ENCODE results near the gene ST3GAL4. TPM values are rescaled to one million over a fixed set of nuclear protein-coding genes. Genes with fewer than 3 reads are reported as not detected.

ST3GAL4 gene
- total and polyA plus RNA-seq, 2 experiments from 2014 or later, result 27.3 to 53.3 TPM

- DNase-seq, result no peak
- H3K9ac ChIP-seq, result no peak overlapping the region
- no peaks in the 10 kb centered on the region for H3K79me2 ChIP-seq (ENCODE audit: insufficient read depth)
- no peaks in the 10 kb centered on the region for H4K20me1 ChIP-seq (ENCODE audit: insufficient read depth)
- no peak overlapping the region for H2AFZ ChIP-seq
- no peaks in the 10 kb centered on the region for H3K27me3 ChIP-seq (replicated peaks; ENCODE audit: insufficient read depth)
- H3K36me3 ChIP-seq (ENCODE audit: low read depth), result no peaks in the 10 kb centered on the region
- no peaks in the 10 kb centered on the region for H3K9me2 ChIP-seq (ENCODE audit: insufficient read depth)
- H3K27ac ChIP-seq, result no peak overlapping the region
- no peaks in the 10 kb centered on the region for H3K4me1 ChIP-seq (ENCODE audit: insufficient read depth)
- in situ Hi-C loops (cut with MboI), result no loop called here
- TF ChIP-seq EZH2phosphoT487 (IDR thresholded peaks at IDR 0.05; ENCODE audit: insufficient read depth, low read depth), result no peak
- no peak for TF ChIP-seq EZH2 (IDR thresholded peaks at IDR 0.05; ENCODE audit: insufficient read depth, poor library complexity, severe bottlenecking)
- H3K4me3 ChIP-seq, result no peak overlapping the region
- no peak overlapping the region for H3K4me2 ChIP-seq (ENCODE audit: unreplicated experiment)
- H3K9me3 ChIP-seq (ENCODE audit: low read depth), result no peaks in the 10 kb centered on the region
- peaks cover 23% of the 10 kb centered on the region for H3F3A ChIP-seq (ENCODE audit: insufficient read depth)
- 78 to 85% methylated on average over 15 of the region's 15 CpGs for WGBS, 2 experiments (ENCODE audit: low coverage in 1 of 2, low lambda C conversion rate in 2 of 2, missing lambda C conversion rate in 2 of 2)
These were observed 95.8 kb downstream of the ST3GAL4 start for GRCh38 chr11:126451211-126451802.

GRCh38 chr11:126452241-126453101, 97.0 kb downstream of the ST3GAL4 start:
- Histone ChIP-seq H3K27me3 (replicated peaks; ENCODE audit: insufficient read depth) (no peaks in the 10 kb centered on the region), H3K4me2 (ENCODE audit: unreplicated experiment) (no peak overlapping the region), H3K79me2 (ENCODE audit: insufficient read depth) (no peaks in the 10 kb centered on the region), H3K9ac (no peak overlapping the region), H3K36me3 (ENCODE audit: low read depth) (no peaks in the 10 kb centered on the region), H4K20me1 (ENCODE audit: insufficient read depth) (no peaks in the 10 kb centered on the region), H3F3A (ENCODE audit: insufficient read depth) (peaks cover 23% of the 10 kb centered on the region), H3K4me1 (ENCODE audit: insufficient read depth) (no peaks in the 10 kb centered on the region), H3K4me3 (no peak overlapping the region), H2AFZ (no peak overlapping the region), H3K9me2 (ENCODE audit: insufficient read depth) (no peaks in the 10 kb centered on the region), H3K9me3 (ENCODE audit: low read depth) (no peaks in the 10 kb centered on the region), H3K27ac (no peak overlapping the region)
- TF ChIP-seq EZH2 (IDR thresholded peaks at IDR 0.05; ENCODE audit: insufficient read depth, poor library complexity, severe bottlenecking) (no peak), EZH2phosphoT487 (IDR thresholded peaks at IDR 0.05; ENCODE audit: insufficient read depth, low read depth) (no peak)
- WGBS, 2 experiments (ENCODE audit: low coverage in 1 of 2, low lambda C conversion rate in 2 of 2, missing lambda C conversion rate in 2 of 2), result 39 to 40% methylated on average over 24 of the region's 24 CpGs
- in situ Hi-C loops (cut with MboI), result no loop called here
- no peak for DNase-seq

DNA sequence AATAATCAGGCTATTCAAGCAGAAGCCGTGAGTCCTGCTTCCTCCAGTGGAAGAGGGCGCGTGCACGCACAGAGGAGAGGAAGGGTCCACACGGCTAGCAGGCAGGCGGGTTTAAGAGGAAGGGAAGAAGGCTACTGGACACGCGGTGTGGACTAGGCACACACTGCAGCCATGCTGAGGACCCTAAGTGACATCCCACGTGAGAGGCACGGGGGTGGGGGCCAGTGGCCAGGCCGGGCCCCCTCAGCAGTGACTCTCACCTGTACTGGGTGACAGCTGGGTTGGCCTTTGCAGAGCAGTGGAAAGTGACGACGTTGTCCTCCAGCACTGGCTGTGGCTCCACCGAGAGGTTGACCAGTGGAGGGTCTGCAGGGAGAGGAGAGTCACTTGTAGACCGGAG, 100.6 kb downstream of the ST3GAL4 start:
- no peaks in the 10 kb centered on the region for H3K27me3 ChIP-seq (replicated peaks; ENCODE audit: insufficient read depth)
- no peak overlapping the region for H3K4me3 ChIP-seq
- no peak overlapping the region for H3K27ac ChIP-seq
- 0 out of 2 replicates have a peak, but pooled peaks cover 3% of the 10 kb centered on the region for H3K4me1 ChIP-seq (ENCODE audit: insufficient read depth)
- no peaks in the 10 kb centered on the region for H3K79me2 ChIP-seq (ENCODE audit: insufficient read depth)
- in situ Hi-C loops (cut with MboI), result no loop called here
- H4K20me1 ChIP-seq (ENCODE audit: insufficient read depth), result no peaks in the 10 kb centered on the region
- TF ChIP-seq EZH2phosphoT487 (IDR thresholded peaks at IDR 0.05; ENCODE audit: insufficient read depth, low read depth) (no peak), EZH2 (IDR thresholded peaks at IDR 0.05; ENCODE audit: insufficient read depth, poor library complexity, severe bottlenecking) (no peak)
- H2AFZ ChIP-seq, result no peak overlapping the region
- H3K4me2 ChIP-seq (ENCODE audit: unreplicated experiment), result no peak overlapping the region
- H3K36me3 ChIP-seq (ENCODE audit: low read depth), result no peaks in the 10 kb centered on the region
- no peaks in the 10 kb centered on the region for H3K9me2 ChIP-seq (ENCODE audit: insufficient read depth)
- no peaks in the 10 kb centered on the region for H3K9me3 ChIP-seq (ENCODE audit: low read depth)
- no peak for DNase-seq
- 96 to 97% methylated on average over 15 of the region's 15 CpGs for WGBS, 2 experiments (ENCODE audit: low coverage in 1 of 2, low lambda C conversion rate in 2 of 2, missing lambda C conversion rate in 2 of 2)
- H3K9ac ChIP-seq, result no peak overlapping the region
- peaks cover 8% of the 10 kb centered on the region for H3F3A ChIP-seq (ENCODE audit: insufficient read depth)

DNA sequence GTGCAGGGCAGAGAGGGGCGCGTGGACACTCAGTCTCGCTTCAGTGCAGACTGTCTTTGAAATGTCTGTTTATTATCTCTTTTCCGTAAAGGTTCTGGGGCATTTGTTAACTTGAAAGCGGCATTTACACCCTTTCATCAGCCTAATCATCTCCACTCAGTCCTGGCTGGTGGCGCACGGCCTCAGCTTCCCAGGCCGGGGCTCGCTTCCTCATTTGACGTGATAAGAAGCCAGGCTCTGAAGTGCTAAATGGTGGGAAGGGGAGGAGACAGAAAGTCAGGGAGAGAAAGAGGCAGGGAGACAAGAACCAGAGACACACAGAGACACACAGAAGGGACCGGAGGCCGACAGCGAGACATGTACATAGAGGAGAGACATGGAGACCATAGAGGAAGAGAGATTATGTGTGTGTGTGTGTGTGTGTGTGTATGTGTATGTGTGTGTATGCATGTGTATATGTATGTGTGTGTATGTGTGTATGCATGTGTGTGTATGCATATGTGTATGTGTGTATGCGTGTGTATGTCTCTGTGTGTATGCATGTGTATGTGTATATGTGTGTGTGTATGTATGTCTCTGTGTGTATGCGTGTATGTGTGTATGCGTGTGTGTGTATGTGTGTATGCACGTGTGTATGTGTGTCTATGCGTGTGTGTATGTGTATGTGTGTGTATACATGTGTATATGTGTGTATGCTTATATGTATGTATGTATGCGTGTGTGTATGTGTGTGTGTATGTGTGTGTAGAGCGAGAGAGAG, 101.5 kb downstream of the ST3GAL4 start:
- DNase-seq, result no peak
- TF ChIP-seq EZH2 (IDR thresholded peaks at IDR 0.05; ENCODE audit: insufficient read depth, poor library complexity, severe bottlenecking) (no peak), EZH2phosphoT487 (IDR thresholded peaks at IDR 0.05; ENCODE audit: insufficient read depth, low read depth) (no peak)
- no peaks in the 10 kb centered on the region for H3K79me2 ChIP-seq (ENCODE audit: insufficient read depth)
- in situ Hi-C loops (cut with MboI), result no loop called here
- no peaks in the 10 kb centered on the region for H3K27me3 ChIP-seq (replicated peaks; ENCODE audit: insufficient read depth)
- 0 out of 2 replicates have a peak, but pooled peaks cover 3% of the 10 kb centered on the region for H3K4me1 ChIP-seq (ENCODE audit: insufficient read depth)
- H3K9ac ChIP-seq, result no peak overlapping the region
- H3K9me3 ChIP-seq (ENCODE audit: low read depth), result no peaks in the 10 kb centered on the region
- H3K9me2 ChIP-seq (ENCODE audit: insufficient read depth), result no peaks in the 10 kb centered on the region
- H2AFZ ChIP-seq, result no peak overlapping the region
- H3K36me3 ChIP-seq (ENCODE audit: low read depth), result no peaks in the 10 kb centered on the region
- no peak overlapping the region for H3K4me3 ChIP-seq
- H3F3A ChIP-seq (ENCODE audit: insufficient read depth), result 0 out of 2 replicates have a peak, but pooled peaks cover under 1% of the 10 kb centered on the region
- H3K27ac ChIP-seq, result no peak overlapping the region
- WGBS, 2 experiments (ENCODE audit: low coverage in 1 of 2, low lambda C conversion rate in 2 of 2, missing lambda C conversion rate in 2 of 2), result 88 to 92% methylated on average over 19 to 20 of the region's 20 CpGs
- H4K20me1 ChIP-seq (ENCODE audit: insufficient read depth), result no peaks in the 10 kb centered on the region
- H3K4me2 ChIP-seq (ENCODE audit: unreplicated experiment), result no peak overlapping the region

Data from GM23248 (cell line).